ENCODE measurements around the gene GGTA1.

Gene GGTA1

DNA sequence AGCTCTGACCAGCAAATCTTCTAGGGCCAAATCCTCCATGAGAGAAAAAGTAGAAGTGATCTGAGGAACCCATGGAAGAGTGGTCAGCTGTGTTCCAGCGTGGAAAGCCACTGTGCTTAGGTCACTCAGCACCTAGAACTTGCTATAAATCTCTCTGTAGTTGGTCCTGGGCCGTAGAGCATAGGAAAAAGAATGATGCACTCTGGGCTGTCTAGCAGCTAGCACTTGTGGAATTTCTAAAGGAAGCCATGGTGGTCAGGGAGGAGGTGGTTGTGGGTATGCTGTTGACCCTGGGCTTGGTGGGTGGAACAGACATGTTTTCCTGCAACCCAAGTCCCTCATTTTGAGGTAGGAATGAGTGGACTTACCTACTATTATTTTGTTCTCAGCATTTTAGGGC, 48.1 kb downstream of the GGTA1 start:
- TF ChIP-seq TEAD4 (IDR thresholded peaks at IDR 0.05) (no peak), FOXM1 (IDR thresholded peaks at IDR 0.05; ENCODE audit: borderline replicate concordance, low read depth) (no peak), CEBPB (IDR thresholded peaks at IDR 0.05) (no peak), NFIC (IDR thresholded peaks at IDR 0.05) (no peak), TCF12 (IDR thresholded peaks at IDR 0.05; ENCODE audit: low read depth) (no peak), EP300 (IDR thresholded peaks at IDR 0.05; ENCODE audit: borderline replicate concordance) (no peak)
- TF ChIP-seq, protein P1, sequence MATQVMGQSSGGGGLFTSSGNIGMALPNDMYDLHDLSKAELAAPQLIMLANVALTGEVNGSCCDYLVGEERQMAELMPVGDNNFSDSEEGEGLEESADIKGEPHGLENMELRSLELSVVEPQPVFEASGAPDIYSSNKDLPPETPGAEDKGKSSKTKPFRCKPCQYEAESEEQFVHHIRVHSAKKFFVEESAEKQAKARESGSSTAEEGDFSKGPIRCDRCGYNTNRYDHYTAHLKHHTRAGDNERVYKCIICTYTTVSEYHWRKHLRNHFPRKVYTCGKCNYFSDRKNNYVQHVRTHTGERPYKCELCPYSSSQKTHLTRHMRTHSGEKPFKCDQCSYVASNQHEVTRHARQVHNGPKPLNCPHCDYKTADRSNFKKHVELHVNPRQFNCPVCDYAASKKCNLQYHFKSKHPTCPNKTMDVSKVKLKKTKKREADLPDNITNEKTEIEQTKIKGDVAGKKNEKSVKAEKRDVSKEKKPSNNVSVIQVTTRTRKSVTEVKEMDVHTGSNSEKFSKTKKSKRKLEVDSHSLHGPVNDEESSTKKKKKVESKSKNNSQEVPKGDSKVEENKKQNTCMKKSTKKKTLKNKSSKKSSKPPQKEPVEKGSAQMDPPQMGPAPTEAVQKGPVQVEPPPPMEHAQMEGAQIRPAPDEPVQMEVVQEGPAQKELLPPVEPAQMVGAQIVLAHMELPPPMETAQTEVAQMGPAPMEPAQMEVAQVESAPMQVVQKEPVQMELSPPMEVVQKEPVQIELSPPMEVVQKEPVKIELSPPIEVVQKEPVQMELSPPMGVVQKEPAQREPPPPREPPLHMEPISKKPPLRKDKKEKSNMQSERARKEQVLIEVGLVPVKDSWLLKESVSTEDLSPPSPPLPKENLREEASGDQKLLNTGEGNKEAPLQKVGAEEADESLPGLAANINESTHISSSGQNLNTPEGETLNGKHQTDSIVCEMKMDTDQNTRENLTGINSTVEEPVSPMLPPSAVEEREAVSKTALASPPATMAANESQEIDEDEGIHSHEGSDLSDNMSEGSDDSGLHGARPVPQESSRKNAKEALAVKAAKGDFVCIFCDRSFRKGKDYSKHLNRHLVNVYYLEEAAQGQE (IDR thresholded peaks at IDR 0.05; ENCODE audit: low read depth) = no peak

DNA sequence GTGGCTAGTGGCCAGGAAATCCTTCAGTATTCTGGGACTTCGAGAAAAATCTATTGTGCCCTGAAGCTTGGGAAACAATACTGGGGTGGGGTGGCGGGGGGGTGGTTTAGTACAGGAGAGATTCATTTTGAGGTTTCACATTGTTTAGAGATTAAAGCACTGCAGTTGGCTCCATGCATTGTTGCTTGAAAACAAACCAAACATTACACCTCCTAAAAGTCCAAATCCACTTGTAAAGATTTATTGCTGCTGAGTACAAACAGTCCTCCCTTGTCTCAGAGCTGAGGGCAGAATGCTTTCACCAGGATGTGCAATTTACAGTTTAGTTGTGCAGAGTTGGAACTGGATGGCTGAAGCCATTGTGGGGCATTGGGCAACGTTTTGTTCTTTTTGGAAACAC, 49.4 kb downstream of the GGTA1 start:
- TF ChIP-seq NFIC (IDR thresholded peaks at IDR 0.05) = peak; percentile 85
- TF ChIP-seq RAD21 (IDR thresholded peaks at IDR 0.05; ENCODE audit: low read depth) = no peak
- peak; percentile 49 for TF ChIP-seq TEAD4 (IDR thresholded peaks at IDR 0.05)
- TF ChIP-seq, protein P1 (IDR thresholded peaks at IDR 0.05; ENCODE audit: low read depth) = no peak
- 0 out of 2 replicates have a peak, but pooled peaks have one; percentile 13 for TF ChIP-seq CREB1 (IDR thresholded peaks at IDR 0.05; ENCODE audit: low read depth)
- no peak for TF ChIP-seq YY1 (IDR thresholded peaks at IDR 0.05; ENCODE audit: low read depth)
- TF ChIP-seq, protein P2, sequence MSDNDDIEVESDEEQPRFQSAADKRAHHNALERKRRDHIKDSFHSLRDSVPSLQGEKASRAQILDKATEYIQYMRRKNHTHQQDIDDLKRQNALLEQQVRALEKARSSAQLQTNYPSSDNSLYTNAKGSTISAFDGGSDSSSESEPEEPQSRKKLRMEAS (IDR thresholded peaks at IDR 0.05) = 0 out of 2 replicates have a peak, but pooled peaks have one; percentile 27
- TF ChIP-seq ZBTB7A (IDR thresholded peaks at IDR 0.05; ENCODE audit: low read depth) = no peak
- peak; percentile 81 for TF ChIP-seq TCF12 (IDR thresholded peaks at IDR 0.05; ENCODE audit: low read depth)
- 0 out of 2 replicates have a peak, but pooled peaks have one; percentile 22 for TF ChIP-seq FOXM1 (IDR thresholded peaks at IDR 0.05; ENCODE audit: borderline replicate concordance, low read depth)
- no peak for TF ChIP-seq TAF1 (IDR thresholded peaks at IDR 0.05; ENCODE audit: low read depth)
- TF ChIP-seq EP300 (IDR thresholded peaks at IDR 0.05; ENCODE audit: borderline replicate concordance) = peak; percentile 73; the same call in 1 of the 2 replicates
- peak; percentile 42; the same call in 1 of the 2 replicates for TF ChIP-seq CEBPB (IDR thresholded peaks at IDR 0.05)

DNA sequence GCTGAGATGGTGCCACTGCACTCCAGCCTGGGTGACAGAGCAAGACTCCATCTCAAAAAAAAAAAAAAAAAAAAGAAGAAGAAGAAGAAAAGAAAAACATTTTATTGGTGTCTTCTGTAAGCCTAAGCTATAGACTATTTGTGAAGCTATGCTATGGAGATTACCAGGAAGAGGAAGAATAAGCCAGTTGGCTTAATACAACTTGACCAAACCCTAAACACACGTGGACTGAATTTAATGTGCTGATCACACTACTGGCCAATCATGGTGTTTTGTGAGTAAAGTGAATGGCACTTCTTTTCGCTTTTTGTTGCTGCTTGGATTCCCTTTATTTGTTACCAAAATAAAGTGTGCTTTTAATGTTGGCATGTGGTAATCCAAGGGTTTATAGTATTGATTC, 49.9 kb downstream of the GGTA1 start:
- TF ChIP-seq CEBPB (IDR thresholded peaks at IDR 0.05) (no peak), ZBTB7A (IDR thresholded peaks at IDR 0.05; ENCODE audit: low read depth) (no peak), YY1 (IDR thresholded peaks at IDR 0.05; ENCODE audit: low read depth) (no peak), NFIC (IDR thresholded peaks at IDR 0.05) (no peak), EGR1 (IDR thresholded peaks at IDR 0.05) (no peak), RAD21 (IDR thresholded peaks at IDR 0.05; ENCODE audit: low read depth) (no peak), TCF12 (IDR thresholded peaks at IDR 0.05; ENCODE audit: low read depth) (no peak), EP300 (IDR thresholded peaks at IDR 0.05; ENCODE audit: borderline replicate concordance) (no peak), TAF1 (IDR thresholded peaks at IDR 0.05; ENCODE audit: low read depth) (no peak), CREB1 (IDR thresholded peaks at IDR 0.05; ENCODE audit: low read depth) (no peak), FOXM1 (IDR thresholded peaks at IDR 0.05; ENCODE audit: borderline replicate concordance, low read depth) (no peak), TEAD4 (IDR thresholded peaks at IDR 0.05) (no peak)
- TF ChIP-seq, protein P1 (IDR thresholded peaks at IDR 0.05; ENCODE audit: low read depth) = no peak
- TF ChIP-seq, protein P2 (IDR thresholded peaks at IDR 0.05) = no peak
- TF ChIP-seq, protein P3, sequence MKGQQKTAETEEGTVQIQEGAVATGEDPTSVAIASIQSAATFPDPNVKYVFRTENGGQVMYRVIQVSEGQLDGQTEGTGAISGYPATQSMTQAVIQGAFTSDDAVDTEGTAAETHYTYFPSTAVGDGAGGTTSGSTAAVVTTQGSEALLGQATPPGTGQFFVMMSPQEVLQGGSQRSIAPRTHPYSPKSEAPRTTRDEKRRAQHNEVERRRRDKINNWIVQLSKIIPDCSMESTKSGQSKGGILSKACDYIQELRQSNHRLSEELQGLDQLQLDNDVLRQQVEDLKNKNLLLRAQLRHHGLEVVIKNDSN (IDR thresholded peaks at IDR 0.05) = no peak

DNA sequence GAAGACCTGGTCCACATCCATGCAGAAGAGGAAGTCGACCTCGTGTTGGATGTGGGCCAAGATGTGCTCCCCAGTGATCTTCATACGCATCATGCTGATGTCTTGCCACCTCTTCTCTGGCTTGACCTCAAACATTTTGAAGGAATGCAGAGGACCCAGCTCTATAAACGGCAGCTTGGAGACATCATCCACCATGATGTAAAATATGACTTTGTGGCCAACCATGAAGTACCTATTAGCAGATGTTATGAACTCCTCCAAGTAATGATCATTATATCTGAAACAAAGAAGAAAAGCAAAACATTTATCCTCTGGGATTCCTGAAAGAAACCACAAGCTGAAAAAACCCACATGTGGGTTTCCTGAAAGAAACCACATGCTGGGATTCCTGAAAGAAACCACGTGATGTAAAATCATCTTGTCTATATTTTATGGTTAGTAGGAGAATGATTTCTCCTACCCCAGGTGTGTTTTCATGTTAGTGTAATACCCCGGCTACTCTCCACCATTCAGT, 52.3 kb downstream of the GGTA1 start:
- TF ChIP-seq EP300 (IDR thresholded peaks at IDR 0.05; ENCODE audit: borderline replicate concordance) = no peak
- no peak for TF ChIP-seq TAF1 (IDR thresholded peaks at IDR 0.05; ENCODE audit: low read depth)
- TF ChIP-seq FOXM1 (IDR thresholded peaks at IDR 0.05; ENCODE audit: borderline replicate concordance, low read depth) = no peak
- no peak for TF ChIP-seq YY1 (IDR thresholded peaks at IDR 0.05; ENCODE audit: low read depth)
- no peak for TF ChIP-seq TCF12 (IDR thresholded peaks at IDR 0.05; ENCODE audit: low read depth)
- no peak for TF ChIP-seq NFIC (IDR thresholded peaks at IDR 0.05)
- no peak for TF ChIP-seq CEBPB (IDR thresholded peaks at IDR 0.05)
- TF ChIP-seq TEAD4 (IDR thresholded peaks at IDR 0.05) = no peak
- no peak for TF ChIP-seq RAD21 (IDR thresholded peaks at IDR 0.05; ENCODE audit: low read depth)

Measured in Ishikawa (cell line).